IMR-90 (cell line): ENCODE measurements around the gene RGS9.

ENCODE experiments used
- BHLHE40 ChIP-seq: fragments of 150-350 bp; IDR thresholded peaks from 2 replicates; pipeline ENCODE4 v1.6.1; 2016; ENCODE audit warnings: mild to moderate bottlenecking, low read depth, low read length
- CEBPB ChIP-seq: IDR thresholded peaks from 2 replicates; pipeline ENCODE4 v1.6.1; 2012; ENCODE audit warnings: low read depth, low read length, improper control_type of control experiment
- CTCF ChIP-seq: conservative IDR thresholded peaks from 2 replicates; pipeline ENCODE4 v1.5.1; 2012; ENCODE audit warnings: mild to moderate bottlenecking, low read depth, low read length, improper control_type of control experiment
- ELK1 ChIP-seq: fragments of 150-350 bp; IDR thresholded peaks from 2 replicates; pipeline ENCODE4 v1.6.1; 2016; ENCODE audit warnings: low read depth, mild to moderate bottlenecking, low read length, moderate library complexity, borderline replicate concordance
- FOS ChIP-seq: fragments of 150-350 bp; IDR thresholded peaks from 2 replicates; pipeline ENCODE4 v1.6.1; 2016; ENCODE audit warnings: low read depth, low read length
- MAFK ChIP-seq: IDR thresholded peaks from 2 replicates; pipeline ENCODE4 v1.6.1; 2012; ENCODE audit warnings: low read depth, low read length, improper control_type of control experiment
- MXI1 ChIP-seq: IDR thresholded peaks from 2 replicates; pipeline ENCODE4 v1.6.1; 2012; ENCODE audit warnings: low read depth, mild to moderate bottlenecking, low read length, moderate library complexity, borderline replicate concordance
- NFE2L2 ChIP-seq: fragments of 150-350 bp; IDR thresholded peaks from 2 replicates; pipeline ENCODE4 v1.6.1; 2016; ENCODE audit warnings: low read depth, mild to moderate bottlenecking, low read length
- POLR2A ChIP-seq: IDR thresholded peaks from 2 replicates; pipeline ENCODE4 v1.6.1; 2012; ENCODE audit warnings: mild to moderate bottlenecking, low read depth, low read length
- RAD21 ChIP-seq: IDR thresholded peaks from 2 replicates; pipeline ENCODE4 v1.6.1; 2012; ENCODE audit warnings: low read length, improper control_type of control experiment
- RFX5 ChIP-seq: IDR thresholded peaks from 2 replicates; pipeline ENCODE4 v1.8.0; 2012; ENCODE audit warnings: low read depth, mild to moderate bottlenecking, low read length, moderate library complexity
- SMC3 ChIP-seq: fragments of 150-350 bp; IDR thresholded peaks from 2 replicates; pipeline ENCODE4 v1.6.1; 2016; ENCODE audit warnings: low read depth, mild to moderate bottlenecking, antibody characterized with exemption, low read length, moderate library complexity

GRCh38 chr17:65230040-65230439 is 92.9 kb downstream of the RGS9 start:
- TF ChIP-seq SMC3 (no peak), CTCF (no peak), ELK1 (no peak), MAFK (no peak), MXI1 (no peak), NFE2L2 (no peak), FOS (no peak), BHLHE40 (no peak), CEBPB (no peak), RFX5 (no peak), RAD21 (no peak), POLR2A (no peak)
